RWPE2 (cell line): Measurements from ENCODE around the gene MCCC1.
A peak's percentile ranks its signal among the peaks of the same experiment; 100 is the strongest.

Experiments used
- ATAC-seq: fragments of 200-7000 bp; cut with Tn5 transposase; 3 replicates; pipeline ENCODE4 v1.9.1; 2021; ENCODE audit warnings: low read depth
- DNase-seq: peaks from one replicate; pipeline ENCODE4 v3.0.0-alpha.2; 2020; ENCODE audit warnings: low spot score
- H3K27ac ChIP-seq: fragments of 450-650 bp; 2 replicates; pipeline ENCODE4 v1.5.1; 2017; ENCODE audit warnings: mild to moderate bottlenecking; ENCODE audit not compliant: poor library complexity, severe bottlenecking
- H3K27me3 ChIP-seq: fragments of 250-450 bp; sonication (Bioruptor Pico); 2 replicates; pipeline ENCODE4 v1.5.1; 2021; ENCODE audit warnings: mild to moderate bottlenecking, moderate library complexity; ENCODE audit not compliant: insufficient read depth, poor library complexity, severe bottlenecking
- H3K36me3 ChIP-seq: fragments of 250-450 bp; sonication (Bioruptor Pico); 2 replicates; pipeline ENCODE4 v1.5.1; 2020; ENCODE audit warnings: low read depth, mild to moderate bottlenecking, moderate library complexity
- H3K4me1 ChIP-seq: fragments of 250-450 bp; sonication (Bioruptor Pico); 2 replicates; pipeline ENCODE4 v1.5.1; 2021; ENCODE audit warnings: mild to moderate bottlenecking, moderate library complexity; ENCODE audit not compliant: insufficient read depth, poor library complexity, severe bottlenecking
- H3K4me3 ChIP-seq: fragments of 250-450 bp; sonication (Bioruptor Pico); 2 replicates; pipeline ENCODE4 v1.5.1; 2021; ENCODE audit warnings: mild to moderate bottlenecking, moderate library complexity; ENCODE audit not compliant: severe bottlenecking
- H3K9me3 ChIP-seq: fragments of 250-450 bp; sonication (Bioruptor Pico); 2 replicates; pipeline ENCODE4 v1.5.1; 2021; ENCODE audit warnings: mild to moderate bottlenecking, moderate library complexity; ENCODE audit not compliant: severe bottlenecking
- CTCF ChIP-seq: fragments of 450-650 bp; IDR thresholded peaks from one replicate; pipeline ENCODE4 v1.5.1; 2017; ENCODE audit warnings: mild to moderate bottlenecking, moderate library complexity; ENCODE audit not compliant: poor library complexity, severe bottlenecking

Gene MCCC1

GRCh38 chr3:182989566-182989965 is 109.7 kb downstream of the MCCC1 start:
- ATAC-seq, result peak; percentile 79
- Histone ChIP-seq H3K36me3 (no peaks in the 10 kb centered on the region), H3K4me1 (no peaks in the 10 kb centered on the region), H3K27me3 (no peaks in the 10 kb centered on the region), H3K4me3 (no peak overlapping the region), H3K27ac (no peak overlapping the region), H3K9me3 (no peaks in the 10 kb centered on the region)
- TF ChIP-seq CTCF, result no peak
- no peak for DNase-seq

GRCh38 chr3:182986021-182986420 is 113.3 kb downstream of the MCCC1 start:
- Histone ChIP-seq H3K9me3 (no peaks in the 10 kb centered on the region), H3K27ac (no peak overlapping the region), H3K27me3 (no peaks in the 10 kb centered on the region), H3K36me3 (no peaks in the 10 kb centered on the region), H3K4me1 (no peaks in the 10 kb centered on the region), H3K4me3 (no peak overlapping the region)
- ATAC-seq (no peak), DNase-seq (no peak)
- no peak for TF ChIP-seq CTCF

- ATAC-seq (no peak), DNase-seq (no peak)
- no peak for TF ChIP-seq CTCF
- Histone ChIP-seq H3K4me1 (peaks cover 2% of the 10 kb centered on the region), H3K4me3 (no peak overlapping the region), H3K27ac (no peak overlapping the region), H3K36me3 (no peaks in the 10 kb centered on the region), H3K9me3 (no peaks in the 10 kb centered on the region), H3K27me3 (no peaks in the 10 kb centered on the region)
These were observed 115.4 kb downstream of the MCCC1 start for GRCh38 chr3:182983876-182984275.

GRCh38 chr3:182981038-182981380 is 118.3 kb downstream of the MCCC1 start:
- TF ChIP-seq CTCF, result no peak
- Histone ChIP-seq H3K4me3 (peak overlapping the region; percentile 100), H3K4me1 (peaks cover 10% of the 10 kb centered on the region), H3K9me3 (no peaks in the 10 kb centered on the region), H3K27me3 (no peaks in the 10 kb centered on the region), H3K36me3 (no peaks in the 10 kb centered on the region), H3K27ac (no peak overlapping the region)
- DNase-seq (no peak), ATAC-seq (no peak)

DNA sequence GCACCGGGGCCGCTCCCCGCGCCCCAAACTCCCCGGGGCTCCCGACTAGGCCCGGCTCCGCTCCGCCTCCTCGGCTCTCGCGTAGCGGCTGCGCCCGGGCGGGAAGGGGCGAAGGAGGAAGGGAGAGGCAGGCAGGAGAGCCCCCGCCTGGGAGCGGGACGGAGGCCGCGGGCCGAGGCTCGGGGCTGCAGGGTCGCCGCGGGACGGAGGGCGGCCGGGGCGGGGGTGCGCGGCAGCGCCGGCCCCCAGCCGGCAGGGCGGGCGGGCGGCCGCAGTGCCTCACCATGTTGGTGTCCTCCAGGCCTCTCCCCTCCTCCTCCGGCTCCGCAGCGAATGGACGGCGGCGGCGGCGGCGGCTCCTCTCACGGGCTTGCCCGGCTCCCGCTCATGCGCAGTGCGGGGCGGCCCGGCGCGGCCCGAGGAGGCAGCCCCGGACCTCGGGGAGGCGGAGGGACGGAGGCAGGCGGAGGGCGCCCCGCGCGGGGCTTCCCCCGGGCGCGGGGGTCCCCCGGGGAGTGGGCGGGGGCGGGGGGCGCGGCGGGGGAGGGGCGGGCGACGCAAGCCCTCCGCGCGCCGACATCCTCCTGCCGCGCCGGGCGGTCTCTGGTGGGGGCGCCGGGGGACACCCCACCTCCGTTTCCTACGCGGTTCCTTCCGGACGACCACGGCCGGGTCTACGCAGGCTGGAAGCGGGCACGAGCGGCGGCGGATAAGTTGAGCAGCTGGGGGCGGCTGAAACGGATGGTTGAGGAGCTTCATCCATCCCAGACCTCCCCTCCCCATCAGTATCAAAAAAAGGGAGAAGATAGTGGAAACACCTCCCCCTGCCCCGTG is 118.9 kb downstream of the MCCC1 start, which contains the start of gene DCUN1D1:
TSS of gene DCUN1D1 (minus strand) at position 335 of the 834 bp plus-strand sequence. CDS start at position 286, 49 bp downstream.
- TF ChIP-seq CTCF, result no peak
- Histone ChIP-seq H3K4me1 (peaks cover 10% of the 10 kb centered on the region), H3K27me3 (no peaks in the 10 kb centered on the region), H3K27ac (peak within 1 kb of the TSS; percentile 58), H3K36me3 (no peaks in the 10 kb centered on the region), H3K9me3 (no peaks in the 10 kb centered on the region), H3K4me3 (peak within 1 kb of the TSS; percentile 100)
- peak; percentile 90 for DNase-seq
- ATAC-seq, result peak; percentile 89
